Common myeloid progenitor, CD34-positive (primary cell): ENCODE data around the gene ZFY.
A peak's percentile ranks its signal among the peaks of the same experiment; 100 is the strongest.
"Not testable (repeated sequence)": the region's sequence is repeated elsewhere in the genome, so short reads cannot be mapped to it uniquely, and the experiment has no call there.

Experiments used
- CTCF ChIA-PET: fragments of 350-600 bp; sonication (Branson Sonifier 250); formaldehyde crosslinking; loops from one replicate; lab custom pipeline; 2021; ENCODE audit warnings: antibody characterized with exemption; lab: Charles Lee
- POLR2A ChIA-PET: fragments of 350-600 bp; sonication (Branson Sonifier 250); formaldehyde crosslinking; loops from one replicate; lab custom pipeline; 2021; ENCODE audit warnings: antibody characterized with exemption; lab: Charles Lee
- DNase-seq, 3 donors: peaks; one replicate each; pipeline versions ENCODE4 v3.0.0 to v3.0.0-alpha.2; 2013
- H3K27ac ChIP-seq, 2 experiments: 1 replicate in 1 of 2; 2 replicates in 1 of 2; pipeline ENCODE4 v1.7.0; 2013; ENCODE audit warnings: inconsistent platforms in 2 of 2, low read length in 2 of 2, mild to moderate bottlenecking in 2 of 2, low read depth in 1 of 2, moderate library complexity in 1 of 2; ENCODE audit not compliant: severe bottlenecking in 2 of 2, insufficient read depth in 1 of 2, poor library complexity in 1 of 2
- H3K27me3 ChIP-seq, 5 experiments: replicated peaks in 2 of 5; 1 replicate in 3 of 5; 2 replicates in 2 of 5; pipeline versions ENCODE4 v1.6.1 to v1.7.0; 2013; ENCODE audit warnings: low read length in 4 of 5, mild to moderate bottlenecking in 2 of 5, moderate library complexity in 2 of 5, inconsistent platforms in 1 of 5; ENCODE audit not compliant: insufficient read depth in 5 of 5, control insufficient read depth in 4 of 5
- H3K36me3 ChIP-seq, 4 experiments: 1 replicate in 2 of 4; 2 replicates in 2 of 4; pipeline versions ENCODE4 v1.6.1 to v1.7.0; 2013; ENCODE audit warnings: low read length in 3 of 4, control low read depth in 1 of 4, mild to moderate bottlenecking in 1 of 4; ENCODE audit not compliant: control insufficient read depth in 4 of 4, insufficient read depth in 4 of 4
- H3K4me1 ChIP-seq, 4 experiments: 1 replicate in 3 of 4; 2 replicates in 1 of 4; pipeline versions ENCODE4 v1.6.1 to v1.7.1; 2013; ENCODE audit warnings: low read length in 3 of 4, mild to moderate bottlenecking in 3 of 4, control low read depth in 1 of 4, inconsistent platforms in 1 of 4, moderate library complexity in 1 of 4; ENCODE audit not compliant: control insufficient read depth in 4 of 4, insufficient read depth in 4 of 4; ENCODE audit errors: control extremely low read depth in 1 of 4
- H3K4me3 ChIP-seq, 7 experiments: 1 replicate in 4 of 7; 2 replicates in 3 of 7; pipeline versions ENCODE4 v1.5.1 to v1.7.0; 2013; ENCODE audit warnings: mild to moderate bottlenecking in 7 of 7, low read length in 6 of 7, moderate library complexity in 6 of 7, inconsistent platforms in 2 of 7, low read depth in 2 of 7, control low read depth in 1 of 7; ENCODE audit not compliant: insufficient read depth in 4 of 7, control insufficient read depth in 1 of 7; ENCODE audit errors: extremely low read depth in 1 of 7
- H3K9me3 ChIP-seq, 5 experiments: 1 replicate in 4 of 5; 2 replicates in 1 of 5; pipeline versions ENCODE4 v1.6.1 to v1.7.1; 2013; ENCODE audit warnings: low read length in 4 of 5, mild to moderate bottlenecking in 2 of 5, inconsistent platforms in 1 of 5, low read depth in 1 of 5, moderate library complexity in 1 of 5; ENCODE audit not compliant: control insufficient read depth in 4 of 5, insufficient read depth in 2 of 5; ENCODE audit errors: control extremely low read depth in 1 of 5
- WGBS: methylation state at CpG from one replicate; pipeline ENCODE4 v1.1.5; 2013; ENCODE audit not compliant: insufficient coverage; 5-methylcytosine and 5-hydroxymethylcytosine counted together

The ZFY gene

GRCh38 chrY:3002190-3002589 is 67.0 kb downstream of the ZFY start:
- H3K27me3 ChIP-seq: no peaks in the 10 kb centered on the region
- H3K36me3 ChIP-seq: no peaks in the 10 kb centered on the region
- CTCF ChIA-PET: interaction anchor here (1.4 kb wide), 1 partner anchor 9 kb away, joined by 3 read pairs; no protein-coding TSS in a partner anchor
- no peak overlapping the region for H3K27ac ChIP-seq
- no peaks in the 10 kb centered on the region for H3K9me3 ChIP-seq
- DNase-seq: no peak
- peaks cover 0 to 53% (median 2%) of the 10 kb centered on the region in 4 experiments for H3K4me1 ChIP-seq
- POLR2A ChIA-PET: no interaction called here
- peak overlapping the region in 1 of 7 experiments; percentile 75 for H3K4me3 ChIP-seq

- POLR2A ChIA-PET: no interaction called here
- Histone ChIP-seq H3K4me1 (peaks cover 0 to 55% (median 2%) of the 10 kb centered on the region in 4 experiments), H3K27me3 (no peaks in the 10 kb centered on the region), H3K27ac (no peak overlapping the region), H3K4me3 (peak overlapping the region in 3 of 7 experiments; percentile 46 to 75 (median 62)), H3K36me3 (no peaks in the 10 kb centered on the region), H3K9me3 (no peaks in the 10 kb centered on the region)
- CTCF ChIA-PET: interaction anchor here (0.5 to 1.5 kb wide), 3 partner anchors 8 to 24 kb away, joined by 3 read pairs; no protein-coding TSS in a partner anchor
- WGBS: no CpG with 5 or more reads among the region's 15 CpGs
- DNase-seq: no peak
Observed at GRCh38 chrY:3002680-3003515, 67.7 kb downstream of the ZFY start.

GRCh38 chrY:3003516-3003830 is 68.3 kb downstream of the ZFY start:
- no peaks in the 10 kb centered on the region for H3K36me3 ChIP-seq
- WGBS: no CpG with 5 or more reads among the region's 3 CpGs
- H3K4me3 ChIP-seq: peak overlapping the region in 3 of 7 experiments; percentile 46 to 75 (median 62)
- H3K9me3 ChIP-seq: no peaks in the 10 kb centered on the region
- ChIA-PET CTCF (interaction anchor here (1.4 to 1.5 kb wide), 2 partner anchors 8 to 23 kb away, joined by 3 read pairs; no protein-coding TSS in a partner anchor), POLR2A (no interaction called here)
- peaks cover 0 to 56% (median 2%) of the 10 kb centered on the region in 4 experiments for H3K4me1 ChIP-seq
- no peaks in the 10 kb centered on the region for H3K27me3 ChIP-seq
- peak in 1 of 3 donors; percentile 21 for DNase-seq
- H3K27ac ChIP-seq: no peak overlapping the region

- Histone ChIP-seq H3K36me3 (peaks cover 0 to 2% (median under 1%) of the 10 kb centered on the region in 4 experiments), H3K9me3 (no peaks in the 10 kb centered on the region), H3K4me1 (peaks cover 0 to 56% (median 2%) of the 10 kb centered on the region in 4 experiments), H3K27ac (no peak overlapping the region), H3K4me3 (peak overlapping the region in 2 of 7 experiments; percentile 62 to 75), H3K27me3 (no peaks in the 10 kb centered on the region)
- peak in 1 of 3 donors; percentile 29 for DNase-seq
- WGBS: no CpG with 5 or more reads among the region's 5 CpGs
- ChIA-PET POLR2A (no interaction called here), CTCF (interaction anchor here (1.5 kb wide), 1 partner anchor 23 kb away, joined by 3 read pairs; no protein-coding TSS in a partner anchor)
Observed at GRCh38 chrY:3003846-3004245, 68.7 kb downstream of the ZFY start.

- no CpG with 5 or more reads among the region's 2 CpGs for WGBS
- H3K27ac ChIP-seq, H3K36me3 ChIP-seq, POLR2A ChIA-PET, H3K4me3 ChIP-seq, DNase-seq, H3K27me3 ChIP-seq, H3K9me3 ChIP-seq: not testable (repeated sequence)
- peaks cover 0 to 54% (median 2%) of the 10 kb centered on the region in 4 experiments for H3K4me1 ChIP-seq
- CTCF ChIA-PET: interaction anchor here (1.9 kb wide), 1 partner anchor 18 kb away, joined by 4 read pairs; no protein-coding TSS in a partner anchor
Observed at GRCh38 chrY:3006031-3006430, 70.8 kb downstream of the ZFY start.

GRCh38 chrY:3007967-3008366 is 72.8 kb downstream of the ZFY start:
- ChIA-PET POLR2A (no interaction called here), CTCF (no interaction called here)
- DNase-seq: no peak

GRCh38 chrY:3012226-3012625 is 77.0 kb downstream of the ZFY start:
- H3K4me3 ChIP-seq: no peak overlapping the region
- H3K4me1 ChIP-seq: peaks cover 0 to 5% (median 0%) of the 10 kb centered on the region in 4 experiments
- no peak overlapping the region for H3K27ac ChIP-seq
- H3K9me3 ChIP-seq: no peaks in the 10 kb centered on the region
- WGBS: no CpG with 5 or more reads among the region's 4 CpGs
- no peak for DNase-seq
- H3K27me3 ChIP-seq: no peaks in the 10 kb centered on the region
- CTCF ChIA-PET: no interaction called here
- peaks cover 0 to 3% (median under 1%) of the 10 kb centered on the region in 4 experiments for H3K36me3 ChIP-seq
- POLR2A ChIA-PET: no interaction called here

More at GRCh38 chrY:3007967-3008366, 72.8 kb downstream of the ZFY start:
- peaks cover 0 to 3% (median under 1%) of the 10 kb centered on the region in 4 experiments for H3K36me3 ChIP-seq
- H3K9me3 ChIP-seq: no peaks in the 10 kb centered on the region
- H3K4me3 ChIP-seq: no peak overlapping the region
- no peak overlapping the region for H3K27ac ChIP-seq
- no peaks in the 10 kb centered on the region for H3K27me3 ChIP-seq
- peaks cover 0 to 38% (median 0%) of the 10 kb centered on the region in 4 experiments for H3K4me1 ChIP-seq
